Immature natural killer cell (primary cell): Measurements from ENCODE around the gene CFAP90. TPM values are rescaled to one million over a fixed set of nuclear protein-coding genes. Genes with fewer than 3 reads are reported as not detected.

Source experiments
- DNase-seq, 3 donors: peaks; one replicate each; pipeline ENCODE4 v3.0.0; 2022; ENCODE audit warnings: mixed read lengths in 1 of 3
- H3K27ac Mint-ChIP-seq, 6 donors: one replicate each; pipeline ENCODE4 v1.8.0; 2020; ENCODE audit warnings: mixed read lengths in 6 of 6, mild to moderate bottlenecking in 5 of 6, inconsistent platforms in 4 of 6, moderate library complexity in 3 of 6
- H3K27me3 Mint-ChIP-seq, 3 donors: one replicate each; pipeline ENCODE4 v1.8.0; 2020 to 2021; ENCODE audit warnings: low read depth in 3 of 3, mild to moderate bottlenecking in 3 of 3, mixed read lengths in 3 of 3, moderate library complexity in 3 of 3, inconsistent platforms in 1 of 3
- H3K36me3 Mint-ChIP-seq, 3 donors: one replicate each; pipeline ENCODE4 v1.8.0; 2020; ENCODE audit warnings: mixed read lengths in 3 of 3, inconsistent platforms in 2 of 3, mild to moderate bottlenecking in 2 of 3
- H3K4me1 Mint-ChIP-seq, 2 donors: one replicate each; pipeline ENCODE4 v1.8.0; 2020; ENCODE audit warnings: inconsistent platforms in 2 of 2, mild to moderate bottlenecking in 2 of 2, mixed read lengths in 2 of 2, moderate library complexity in 1 of 2
- H3K4me3 Mint-ChIP-seq, 5 donors: one replicate each; pipeline ENCODE4 v1.8.0; 2020; ENCODE audit warnings: mild to moderate bottlenecking in 5 of 5, mixed read lengths in 5 of 5, inconsistent platforms in 3 of 5, moderate library complexity in 3 of 5
- H3K9me3 Mint-ChIP-seq, 6 donors: one replicate each; pipeline ENCODE4 v1.8.0; 2020; ENCODE audit warnings: mild to moderate bottlenecking in 6 of 6, mixed read lengths in 6 of 6, inconsistent platforms in 4 of 6, moderate library complexity in 3 of 6
- polyA plus RNA-seq, 3 donors: library from polyadenylated mRNA; unstranded; fragments of 300-500 nt; fragmentation: Illumina TruSeq; gene quantifications; one replicate each; pipeline ENCODE4 v1.2.3, GENCODE V29; 2021

CFAP90 gene
- polyA plus RNA-seq, 3 donors from 2014 or later = not detected

GRCh38 chr5:7855611-7856010 is 4.7 kb upstream of the CFAP90 start:
- peaks cover 15 to 24% of the 10 kb centered on the region in 2 donors for H3K4me1 Mint-ChIP-seq
- no peak for DNase-seq
- H3K4me3 Mint-ChIP-seq = no peak overlapping the region
- no peak overlapping the region for H3K27ac Mint-ChIP-seq
- H3K27me3 Mint-ChIP-seq = peaks cover 0 to 2% (median 0%) of the 10 kb centered on the region in 3 donors
- peaks cover 7 to 22% (median 20%) of the 10 kb centered on the region in 3 donors for H3K36me3 Mint-ChIP-seq
- H3K9me3 Mint-ChIP-seq = no peaks in the 10 kb centered on the region

GRCh38 chr5:7852988-7853387 is 2.1 kb upstream of the CFAP90 start:
- no peak for DNase-seq
- Mint-ChIP-seq H3K36me3 (peaks cover 0 to 5% (median 0%) of the 10 kb centered on the region in 3 donors), H3K27me3 (peaks cover 2 to 7% (median 3%) of the 10 kb centered on the region in 3 donors), H3K4me1 (peaks cover 20 to 32% of the 10 kb centered on the region in 2 donors), H3K27ac (peak overlapping the region in 1 of 6 donors; percentile 52), H3K9me3 (no peaks in the 10 kb centered on the region), H3K4me3 (no peak overlapping the region)

- Mint-ChIP-seq H3K4me3 (peak overlapping the region; percentile 10 to 90 (median 85)), H3K27me3 (peaks cover 2 to 7% (median 3%) of the 10 kb centered on the region in 3 donors), H3K9me3 (no peaks in the 10 kb centered on the region)
Measured at GRCh38 chr5:7852542-7852941, 1.6 kb upstream of the CFAP90 start.

GRCh38 chr5:7851617-7852289 is 820 bp upstream of the CFAP90 start:
- no peaks in the 10 kb centered on the region for H3K9me3 Mint-ChIP-seq
- H3K36me3 Mint-ChIP-seq = no peaks in the 10 kb centered on the region
- H3K27me3 Mint-ChIP-seq = peaks cover 2 to 7% (median 3%) of the 10 kb centered on the region in 3 donors
- peaks cover 20 to 32% of the 10 kb centered on the region in 2 donors for H3K4me1 Mint-ChIP-seq
- peak overlapping the region in 4 of 6 donors; percentile 3 to 60 (median 52) for H3K27ac Mint-ChIP-seq
- peak overlapping the region; percentile 2 to 90 (median 85) for H3K4me3 Mint-ChIP-seq
- DNase-seq = no peak

More at GRCh38 chr5:7852542-7852941, 1.6 kb upstream of the CFAP90 start:
- no peak for DNase-seq
- H3K4me1 Mint-ChIP-seq = peaks cover 20 to 32% of the 10 kb centered on the region in 2 donors
- peaks cover 0 to under 1% (median 0%) of the 10 kb centered on the region in 3 donors for H3K36me3 Mint-ChIP-seq
- peak overlapping the region in 1 of 6 donors; percentile 53 for H3K27ac Mint-ChIP-seq

- Mint-ChIP-seq H3K4me3 (peak overlapping the region; percentile 78 to 90 (median 85)), H3K36me3 (no peaks in the 10 kb centered on the region), H3K27ac (peak overlapping the region in 2 of 6 donors; percentile 56 to 81), H3K9me3 (no peaks in the 10 kb centered on the region), H3K27me3 (peaks cover 2 to 7% (median 3%) of the 10 kb centered on the region in 3 donors), H3K4me1 (peaks cover 20 to 32% of the 10 kb centered on the region in 2 donors)
- DNase-seq = no peak
Measured at GRCh38 chr5:7851240-7851592, 283 bp upstream of the CFAP90 start.

- Mint-ChIP-seq H3K4me1 (peaks cover 20 to 32% of the 10 kb centered on the region in 2 donors), H3K36me3 (no peaks in the 10 kb centered on the region), H3K27ac (peak overlapping the region in 2 of 6 donors; percentile 55 to 71), H3K27me3 (peaks cover 2 to 7% (median 3%) of the 10 kb centered on the region in 3 donors), H3K9me3 (no peaks in the 10 kb centered on the region), H3K4me3 (peak overlapping the region; percentile 80 to 90 (median 83))
- DNase-seq = peak in 1 of 3 donors; percentile 4
Measured at GRCh38 chr5:7849681-7850394, 1.1 kb downstream of the CFAP90 start.

GRCh38 chr5:7848296-7848695 is 2.6 kb downstream of the CFAP90 start:
- no peaks in the 10 kb centered on the region for H3K36me3 Mint-ChIP-seq
- peaks cover 20 to 31% of the 10 kb centered on the region in 2 donors for H3K4me1 Mint-ChIP-seq
- H3K9me3 Mint-ChIP-seq = no peaks in the 10 kb centered on the region
- no peak overlapping the region for H3K27ac Mint-ChIP-seq
- peaks cover 3 to 7% (median 5%) of the 10 kb centered on the region in 3 donors for H3K27me3 Mint-ChIP-seq
- no peak for DNase-seq
- no peak overlapping the region for H3K4me3 Mint-ChIP-seq

- peaks cover 3 to 8% (median 5%) of the 10 kb centered on the region in 3 donors for H3K27me3 Mint-ChIP-seq
- H3K36me3 Mint-ChIP-seq = no peaks in the 10 kb centered on the region
Measured at GRCh38 chr5:7846327-7846726, 4.6 kb downstream of the CFAP90 start.

GRCh38 chr5:7845557-7845956 is 5.4 kb downstream of the CFAP90 start:
- Mint-ChIP-seq H3K27ac (no peak overlapping the region), H3K4me1 (peaks cover 5 to 8% of the 10 kb centered on the region in 2 donors), H3K9me3 (no peaks in the 10 kb centered on the region), H3K36me3 (no peaks in the 10 kb centered on the region), H3K27me3 (peaks cover 3 to 10% (median 6%) of the 10 kb centered on the region in 3 donors), H3K4me3 (no peak overlapping the region)
- DNase-seq = no peak

More at GRCh38 chr5:7846327-7846726, 4.6 kb downstream of the CFAP90 start:
- H3K9me3 Mint-ChIP-seq = no peaks in the 10 kb centered on the region
- H3K4me1 Mint-ChIP-seq = peaks cover 8 to 11% of the 10 kb centered on the region in 2 donors
- no peak overlapping the region for H3K27ac Mint-ChIP-seq
- no peak overlapping the region for H3K4me3 Mint-ChIP-seq
- no peak for DNase-seq

GRCh38 chr5:7844901-7845300 is 6.0 kb downstream of the CFAP90 start:
- Mint-ChIP-seq H3K9me3 (no peaks in the 10 kb centered on the region), H3K36me3 (no peaks in the 10 kb centered on the region), H3K27ac (no peak overlapping the region), H3K4me3 (no peak overlapping the region), H3K4me1 (peaks cover 3 to 8% of the 10 kb centered on the region in 2 donors), H3K27me3 (peaks cover 3 to 10% (median 6%) of the 10 kb centered on the region in 3 donors)
- no peak for DNase-seq

GRCh38 chr5:7842531-7842930 is 8.4 kb downstream of the CFAP90 start:
- Mint-ChIP-seq H3K4me3 (no peak overlapping the region), H3K36me3 (no peaks in the 10 kb centered on the region), H3K27me3 (peaks cover 3 to 5% (median 3%) of the 10 kb centered on the region in 3 donors), H3K27ac (no peak overlapping the region), H3K9me3 (no peaks in the 10 kb centered on the region), H3K4me1 (no peaks in the 10 kb centered on the region)
- DNase-seq = no peak

- Mint-ChIP-seq H3K36me3 (no peaks in the 10 kb centered on the region), H3K27me3 (peaks cover 0 to 5% (median 3%) of the 10 kb centered on the region in 3 donors), H3K4me1 (no peaks in the 10 kb centered on the region), H3K9me3 (no peaks in the 10 kb centered on the region), H3K4me3 (no peak overlapping the region), H3K27ac (no peak overlapping the region)
- no peak for DNase-seq
Measured at GRCh38 chr5:7837403-7837802, 13.5 kb downstream of the CFAP90 start.

GRCh38 chr5:7834982-7835381 is 16.0 kb downstream of the CFAP90 start:
- DNase-seq = no peak
- H3K27me3 Mint-ChIP-seq = peaks cover 0 to 8% (median 0%) of the 10 kb centered on the region in 3 donors
- no peaks in the 10 kb centered on the region for H3K4me1 Mint-ChIP-seq
- H3K36me3 Mint-ChIP-seq = no peaks in the 10 kb centered on the region
- no peak overlapping the region for H3K4me3 Mint-ChIP-seq
- no peak overlapping the region for H3K27ac Mint-ChIP-seq
- no peaks in the 10 kb centered on the region for H3K9me3 Mint-ChIP-seq

GRCh38 chr5:7828269-7828668 is 22.7 kb downstream of the CFAP90 start:
- no peak overlapping the region for H3K27ac Mint-ChIP-seq

More at GRCh38 chr5:7828269-7828668, 22.7 kb downstream of the CFAP90 start:
- peaks cover 0 to 4% (median 2%) of the 10 kb centered on the region in 3 donors for H3K27me3 Mint-ChIP-seq
- no peak overlapping the region for H3K4me3 Mint-ChIP-seq
- peaks cover 0 to 2% (median 0%) of the 10 kb centered on the region in 6 donors for H3K9me3 Mint-ChIP-seq
- H3K4me1 Mint-ChIP-seq = no peaks in the 10 kb centered on the region
- no peak for DNase-seq
- no peaks in the 10 kb centered on the region for H3K36me3 Mint-ChIP-seq
